GM12891 (cell line): ENCODE results near the gene ANKK1.

Experiments
- PAX5 ChIP-seq: IDR thresholded peaks from 2 replicates; pipeline ENCODE4 v1.6.1; 2011; ENCODE audit warnings: low read length, moderate library complexity, mild to moderate bottlenecking; ENCODE audit not compliant: insufficient read depth, severe bottlenecking
- POLR2A ChIP-seq: IDR thresholded peaks from 2 replicates; pipeline ENCODE4 v1.6.1; 2011; ENCODE audit warnings: low read depth, low read length, control low read depth
- POLR2AphosphoS5 ChIP-seq: IDR thresholded peaks from 2 replicates; pipeline ENCODE4 v1.6.1; 2011; ENCODE audit warnings: low read depth, low read length, control low read depth
- TAF1 ChIP-seq: IDR thresholded peaks from 2 replicates; pipeline ENCODE4 v1.6.1; 2011; ENCODE audit warnings: low read depth, low read length, control low read depth

DNA sequence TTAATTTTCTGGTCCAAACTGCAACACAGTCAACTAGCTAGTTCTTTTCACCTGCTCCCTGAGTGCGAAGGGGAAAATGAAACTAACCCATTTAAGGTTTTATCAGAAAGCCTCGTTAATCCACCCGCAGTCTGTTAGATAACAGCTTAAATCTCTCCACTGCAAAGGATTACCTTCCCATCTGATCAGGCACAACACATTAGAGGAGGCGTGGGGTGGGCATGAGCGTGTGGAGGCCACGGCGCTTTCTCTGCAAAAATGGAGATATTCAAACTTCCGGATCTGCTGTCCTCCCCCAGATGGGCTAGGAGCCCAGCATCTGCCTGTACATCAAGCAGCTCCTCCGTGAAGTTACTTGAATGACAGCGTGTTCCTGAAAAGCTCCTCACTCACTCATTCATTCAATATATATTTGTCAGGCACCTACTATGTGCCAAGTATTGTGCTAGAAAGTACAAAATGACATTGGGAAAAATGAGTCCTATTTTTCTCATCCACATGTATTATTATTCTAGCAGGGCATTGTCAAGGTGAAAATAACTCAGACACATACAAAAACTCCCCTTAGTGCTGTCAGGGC lies 13.5 kb upstream of the ANKK1 start:
- TF ChIP-seq POLR2A (no peak), TAF1 (no peak), POLR2AphosphoS5 (no peak), PAX5 (no peak)
